HepG2 (cell line): ENCODE results near the gene RGS19. TPM values are rescaled to one million over a fixed set of nuclear protein-coding genes. Genes with fewer than 3 reads are reported as not detected.

Source experiments
- NR2F6 ChIP-seq, 2 experiments: IDR thresholded peaks; 2 replicates each; pipeline ENCODE4 v1.6.1; 2016; ENCODE audit warnings: antibody characterized with exemption in 1 of 2, mild to moderate bottlenecking in 1 of 2
- SIN3B ChIP-seq: fragments of 150-350 bp; IDR thresholded peaks from 2 replicates; pipeline ENCODE4 v1.6.1; 2014; ENCODE audit warnings: low read length
- SMAD1 ChIP-seq: sonication (generic); formaldehyde crosslinking; IDR thresholded peaks from 2 replicates; pipeline ENCODE4 v1.4.0; 2020; ENCODE audit warnings: missing genetic modification reagents, low read depth, mild to moderate bottlenecking, borderline replicate concordance
- XRCC5 ChIP-seq: fragments of 200-400 bp; formaldehyde crosslinking; optimal IDR thresholded peaks from 2 replicates; pipeline ENCODE3; 2017; ENCODE audit warnings: mild to moderate bottlenecking, low read length
- ZC3H4 ChIP-seq: sonication (generic); formaldehyde crosslinking; IDR thresholded peaks from 2 replicates; pipeline ENCODE4 v1.4.0; 2020; ENCODE audit warnings: missing genetic modification reagents, borderline replicate concordance
- ZKSCAN1 ChIP-seq: fragments of 150-350 bp; IDR thresholded peaks from 2 replicates; pipeline ENCODE4 v1.6.1; 2014; ENCODE audit warnings: low read length
- ZNF17 ChIP-seq: sonication (generic); formaldehyde crosslinking; IDR thresholded peaks from 2 replicates; pipeline ENCODE4 v1.5.0; 2020; ENCODE audit warnings: mild to moderate bottlenecking, missing genetic modification reagents
- ZNF543 ChIP-seq: sonication (generic); formaldehyde crosslinking; IDR thresholded peaks from 2 replicates; pipeline ENCODE4 v1.4.0; 2020; ENCODE audit warnings: mild to moderate bottlenecking, missing genetic modification reagents
- ZNF552 ChIP-seq: sonication (generic); formaldehyde crosslinking; IDR thresholded peaks from 2 replicates; pipeline ENCODE4 v1.9.0; 2022; ENCODE audit warnings: missing genetic modification reagents, mild to moderate bottlenecking, borderline replicate concordance
- ZNF839 ChIP-seq: sonication (generic); formaldehyde crosslinking; IDR thresholded peaks from 2 replicates; pipeline ENCODE4 v1.4.0; 2020; ENCODE audit warnings: missing genetic modification reagents, mild to moderate bottlenecking, borderline replicate concordance
- polyA plus RNA-seq, 8 experiments: library from polyadenylated mRNA; depleted of rRNA in 3 of 8; stranded (reverse) in 7 of 8; unstranded in 1 of 8; fragments of >200 nt; fragmentation: Illumina TruSeq in 4 of 8; extraction: Trizol in 4 of 8; gene quantifications; 2 replicates each; pipeline versions ENCODE4 v1.2.1 to v1.2.3, GENCODE V29; 2011 to 2016; ENCODE audit warnings: low read depth in 4 of 8, missing spikeins in 1 of 8, mixed read lengths in 1 of 8; ENCODE audit not compliant: insufficient read depth in 1 of 8
- total RNA-seq, 5 experiments: library from RNA; depleted of rRNA; stranded (reverse); fragments of >200 nt; fragmentation: Illumina TruSeq; extraction: Trizol; gene quantifications; 2 replicates each; pipeline ENCODE4 v1.2.3, GENCODE V29; 2016; ENCODE audit warnings: low read depth in 1 of 5
- TF ChIP-seq, protein P1 (sequence below): sonication (generic); formaldehyde crosslinking; IDR thresholded peaks from 2 replicates; pipeline ENCODE4 v1.4.0; 2020; ENCODE audit warnings: missing genetic modification reagents
- TF ChIP-seq, protein P2 (sequence below): conservative IDR thresholded peaks from 2 replicates; pipeline ENCODE4 v1.6.1; 2018; ENCODE audit warnings: missing genetic modification reagents
- TF ChIP-seq, protein P3 (sequence below): sonication (generic); formaldehyde crosslinking; IDR thresholded peaks from 2 replicates; pipeline ENCODE4 v1.4.0; 2020; ENCODE audit warnings: low read depth, mild to moderate bottlenecking, missing genetic modification reagents
- TF ChIP-seq, protein P4 (sequence below): sonication (generic); formaldehyde crosslinking; IDR thresholded peaks from 2 replicates; pipeline ENCODE4 v1.5.1; 2020; ENCODE audit warnings: mild to moderate bottlenecking, moderate library complexity, missing genetic modification reagents
- TF ChIP-seq, protein P5 (sequence below): sonication (generic); formaldehyde crosslinking; IDR thresholded peaks from 2 replicates; pipeline ENCODE4 v1.4.0; 2020; ENCODE audit warnings: missing genetic modification reagents, borderline replicate concordance

The RGS19 gene
- total and polyA plus RNA-seq, 2 of the 13 experiments (the other 11 are each of a cell fraction or from before 2014, with no cell fraction given): 10.7 to 11.9 TPM

DNA sequence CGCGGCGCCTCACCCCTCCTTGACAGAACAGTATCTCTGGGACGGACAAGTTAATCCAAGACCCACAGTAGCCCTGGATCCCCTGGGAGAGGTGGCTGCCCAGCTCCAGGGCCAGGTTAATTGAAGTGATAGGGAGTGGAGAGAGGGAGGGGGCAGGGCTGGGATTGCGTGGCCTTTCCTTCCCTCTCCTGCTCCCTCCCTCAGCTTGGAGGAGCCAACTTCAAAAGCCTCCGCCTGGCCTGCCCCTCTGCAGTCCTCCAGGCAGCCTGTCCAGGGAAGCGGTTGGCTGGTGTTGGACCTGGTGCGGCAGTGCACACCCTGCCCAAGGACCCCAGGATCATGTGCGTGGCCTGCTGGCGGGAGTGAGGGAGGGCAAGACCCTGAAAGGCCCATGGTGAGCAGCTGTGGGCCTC is 43.4 kb downstream of the RGS19 start, which contains the start of gene C20orf204 (continued):
- TF ChIP-seq, protein P1, sequence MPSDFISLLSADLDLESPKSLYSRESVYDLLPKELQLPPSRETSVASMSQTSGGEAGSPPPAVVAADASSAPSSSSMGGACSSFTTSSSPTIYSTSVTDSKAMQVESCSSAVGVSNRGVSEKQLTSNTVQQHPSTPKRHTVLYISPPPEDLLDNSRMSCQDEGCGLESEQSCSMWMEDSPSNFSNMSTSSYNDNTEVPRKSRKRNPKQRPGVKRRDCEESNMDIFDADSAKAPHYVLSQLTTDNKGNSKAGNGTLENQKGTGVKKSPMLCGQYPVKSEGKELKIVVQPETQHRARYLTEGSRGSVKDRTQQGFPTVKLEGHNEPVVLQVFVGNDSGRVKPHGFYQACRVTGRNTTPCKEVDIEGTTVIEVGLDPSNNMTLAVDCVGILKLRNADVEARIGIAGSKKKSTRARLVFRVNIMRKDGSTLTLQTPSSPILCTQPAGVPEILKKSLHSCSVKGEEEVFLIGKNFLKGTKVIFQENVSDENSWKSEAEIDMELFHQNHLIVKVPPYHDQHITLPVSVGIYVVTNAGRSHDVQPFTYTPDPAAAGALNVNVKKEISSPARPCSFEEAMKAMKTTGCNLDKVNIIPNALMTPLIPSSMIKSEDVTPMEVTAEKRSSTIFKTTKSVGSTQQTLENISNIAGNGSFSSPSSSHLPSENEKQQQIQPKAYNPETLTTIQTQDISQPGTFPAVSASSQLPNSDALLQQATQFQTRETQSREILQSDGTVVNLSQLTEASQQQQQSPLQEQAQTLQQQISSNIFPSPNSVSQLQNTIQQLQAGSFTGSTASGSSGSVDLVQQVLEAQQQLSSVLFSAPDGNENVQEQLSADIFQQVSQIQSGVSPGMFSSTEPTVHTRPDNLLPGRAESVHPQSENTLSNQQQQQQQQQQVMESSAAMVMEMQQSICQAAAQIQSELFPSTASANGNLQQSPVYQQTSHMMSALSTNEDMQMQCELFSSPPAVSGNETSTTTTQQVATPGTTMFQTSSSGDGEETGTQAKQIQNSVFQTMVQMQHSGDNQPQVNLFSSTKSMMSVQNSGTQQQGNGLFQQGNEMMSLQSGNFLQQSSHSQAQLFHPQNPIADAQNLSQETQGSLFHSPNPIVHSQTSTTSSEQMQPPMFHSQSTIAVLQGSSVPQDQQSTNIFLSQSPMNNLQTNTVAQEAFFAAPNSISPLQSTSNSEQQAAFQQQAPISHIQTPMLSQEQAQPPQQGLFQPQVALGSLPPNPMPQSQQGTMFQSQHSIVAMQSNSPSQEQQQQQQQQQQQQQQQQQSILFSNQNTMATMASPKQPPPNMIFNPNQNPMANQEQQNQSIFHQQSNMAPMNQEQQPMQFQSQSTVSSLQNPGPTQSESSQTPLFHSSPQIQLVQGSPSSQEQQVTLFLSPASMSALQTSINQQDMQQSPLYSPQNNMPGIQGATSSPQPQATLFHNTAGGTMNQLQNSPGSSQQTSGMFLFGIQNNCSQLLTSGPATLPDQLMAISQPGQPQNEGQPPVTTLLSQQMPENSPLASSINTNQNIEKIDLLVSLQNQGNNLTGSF (CRISPR knock-in tag): no peak
- TF ChIP-seq ZNF17 (CRISPR knock-in tag): no peak
- TF ChIP-seq ZKSCAN1: no peak
- TF ChIP-seq ZNF543 (CRISPR knock-in tag): peak; percentile 96
- TF ChIP-seq, protein P2, sequence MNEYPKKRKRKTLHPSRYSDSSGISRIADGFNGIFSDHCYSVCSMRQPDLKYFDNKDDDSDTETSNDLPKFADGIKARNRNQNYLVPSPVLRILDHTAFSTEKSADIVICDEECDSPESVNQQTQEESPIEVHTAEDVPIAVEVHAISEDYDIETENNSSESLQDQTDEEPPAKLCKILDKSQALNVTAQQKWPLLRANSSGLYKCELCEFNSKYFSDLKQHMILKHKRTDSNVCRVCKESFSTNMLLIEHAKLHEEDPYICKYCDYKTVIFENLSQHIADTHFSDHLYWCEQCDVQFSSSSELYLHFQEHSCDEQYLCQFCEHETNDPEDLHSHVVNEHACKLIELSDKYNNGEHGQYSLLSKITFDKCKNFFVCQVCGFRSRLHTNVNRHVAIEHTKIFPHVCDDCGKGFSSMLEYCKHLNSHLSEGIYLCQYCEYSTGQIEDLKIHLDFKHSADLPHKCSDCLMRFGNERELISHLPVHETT (CRISPR knock-in tag): peak; percentile 64; the same call in 1 of the 2 replicates
- peak; percentile 36; the same call in 1 of the 2 replicates for TF ChIP-seq ZC3H4 (CRISPR knock-in tag)
- TF ChIP-seq, protein P3, sequence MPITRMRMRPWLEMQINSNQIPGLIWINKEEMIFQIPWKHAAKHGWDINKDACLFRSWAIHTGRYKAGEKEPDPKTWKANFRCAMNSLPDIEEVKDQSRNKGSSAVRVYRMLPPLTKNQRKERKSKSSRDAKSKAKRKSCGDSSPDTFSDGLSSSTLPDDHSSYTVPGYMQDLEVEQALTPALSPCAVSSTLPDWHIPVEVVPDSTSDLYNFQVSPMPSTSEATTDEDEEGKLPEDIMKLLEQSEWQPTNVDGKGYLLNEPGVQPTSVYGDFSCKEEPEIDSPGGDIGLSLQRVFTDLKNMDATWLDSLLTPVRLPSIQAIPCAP: no peak; the same call in 1 of the 2 replicates
- TF ChIP-seq ZNF552: no peak
- no peak for TF ChIP-seq SIN3B
- TF ChIP-seq, protein P4, sequence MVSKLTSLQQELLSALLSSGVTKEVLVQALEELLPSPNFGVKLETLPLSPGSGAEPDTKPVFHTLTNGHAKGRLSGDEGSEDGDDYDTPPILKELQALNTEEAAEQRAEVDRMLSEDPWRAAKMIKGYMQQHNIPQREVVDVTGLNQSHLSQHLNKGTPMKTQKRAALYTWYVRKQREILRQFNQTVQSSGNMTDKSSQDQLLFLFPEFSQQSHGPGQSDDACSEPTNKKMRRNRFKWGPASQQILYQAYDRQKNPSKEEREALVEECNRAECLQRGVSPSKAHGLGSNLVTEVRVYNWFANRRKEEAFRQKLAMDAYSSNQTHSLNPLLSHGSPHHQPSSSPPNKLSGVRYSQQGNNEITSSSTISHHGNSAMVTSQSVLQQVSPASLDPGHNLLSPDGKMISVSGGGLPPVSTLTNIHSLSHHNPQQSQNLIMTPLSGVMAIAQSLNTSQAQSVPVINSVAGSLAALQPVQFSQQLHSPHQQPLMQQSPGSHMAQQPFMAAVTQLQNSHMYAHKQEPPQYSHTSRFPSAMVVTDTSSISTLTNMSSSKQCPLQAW (CRISPR knock-in tag): peak; percentile 81
- 0 out of 2 replicates have a peak, but pooled peaks have one; percentile 53 for TF ChIP-seq SMAD1 (CRISPR knock-in tag)
- no peak for TF ChIP-seq NR2F6 (IDR thresholded peaks at IDR 0.05)
- TF ChIP-seq NR2F6 (CRISPR knock-in tag; IDR thresholded peaks at IDR 0.05): peak; percentile 69; the same call in 1 of the 2 replicates
- TF ChIP-seq XRCC5: peak; percentile 89
- TF ChIP-seq ZNF839: peak; percentile 73; the same call in 1 of the 2 replicates
- TF ChIP-seq, protein P5, sequence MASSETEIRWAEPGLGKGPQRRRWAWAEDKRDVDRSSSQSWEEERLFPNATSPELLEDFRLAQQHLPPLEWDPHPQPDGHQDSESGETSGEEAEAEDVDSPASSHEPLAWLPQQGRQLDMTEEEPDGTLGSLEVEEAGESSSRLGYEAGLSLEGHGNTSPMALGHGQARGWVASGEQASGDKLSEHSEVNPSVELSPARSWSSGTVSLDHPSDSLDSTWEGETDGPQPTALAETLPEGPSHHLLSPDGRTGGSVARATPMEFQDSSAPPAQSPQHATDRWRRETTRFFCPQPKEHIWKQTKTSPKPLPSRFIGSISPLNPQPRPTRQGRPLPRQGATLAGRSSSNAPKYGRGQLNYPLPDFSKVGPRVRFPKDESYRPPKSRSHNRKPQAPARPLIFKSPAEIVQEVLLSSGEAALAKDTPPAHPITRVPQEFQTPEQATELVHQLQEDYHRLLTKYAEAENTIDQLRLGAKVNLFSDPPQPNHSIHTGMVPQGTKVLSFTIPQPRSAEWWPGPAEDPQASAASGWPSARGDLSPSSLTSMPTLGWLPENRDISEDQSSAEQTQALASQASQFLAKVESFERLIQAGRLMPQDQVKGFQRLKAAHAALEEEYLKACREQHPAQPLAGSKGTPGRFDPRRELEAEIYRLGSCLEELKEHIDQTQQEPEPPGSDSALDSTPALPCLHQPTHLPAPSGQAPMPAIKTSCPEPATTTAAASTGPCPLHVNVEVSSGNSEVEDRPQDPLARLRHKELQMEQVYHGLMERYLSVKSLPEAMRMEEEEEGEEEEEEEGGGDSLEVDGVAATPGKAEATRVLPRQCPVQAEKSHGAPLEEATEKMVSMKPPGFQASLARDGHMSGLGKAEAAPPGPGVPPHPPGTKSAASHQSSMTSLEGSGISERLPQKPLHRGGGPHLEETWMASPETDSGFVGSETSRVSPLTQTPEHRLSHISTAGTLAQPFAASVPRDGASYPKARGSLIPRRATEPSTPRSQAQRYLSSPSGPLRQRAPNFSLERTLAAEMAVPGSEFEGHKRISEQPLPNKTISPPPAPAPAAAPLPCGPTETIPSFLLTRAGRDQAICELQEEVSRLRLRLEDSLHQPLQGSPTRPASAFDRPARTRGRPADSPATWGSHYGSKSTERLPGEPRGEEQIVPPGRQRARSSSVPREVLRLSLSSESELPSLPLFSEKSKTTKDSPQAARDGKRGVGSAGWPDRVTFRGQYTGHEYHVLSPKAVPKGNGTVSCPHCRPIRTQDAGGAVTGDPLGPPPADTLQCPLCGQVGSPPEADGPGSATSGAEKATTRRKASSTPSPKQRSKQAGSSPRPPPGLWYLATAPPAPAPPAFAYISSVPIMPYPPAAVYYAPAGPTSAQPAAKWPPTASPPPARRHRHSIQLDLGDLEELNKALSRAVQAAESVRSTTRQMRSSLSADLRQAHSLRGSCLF (CRISPR knock-in tag): no peak
